HG02852 (cell line): ENCODE data around the gene DEFB116.
"Not testable (repeated sequence)": the region's sequence is repeated elsewhere in the genome, so short reads cannot be mapped to it uniquely, and the experiment has no call there.

Experiments
- ATAC-seq: cut with Tn5 transposase; IDR thresholded peaks from one replicate; pipeline ENCODE4 v1.9.1; 2021; ENCODE audit warnings: mild to moderate bottlenecking, moderate library complexity; ENCODE audit not compliant: unreplicated experiment

The DEFB116 gene, protein sequence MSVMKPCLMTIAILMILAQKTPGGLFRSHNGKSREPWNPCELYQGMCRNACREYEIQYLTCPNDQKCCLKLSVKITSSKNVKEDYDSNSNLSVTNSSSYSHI

DNA sequence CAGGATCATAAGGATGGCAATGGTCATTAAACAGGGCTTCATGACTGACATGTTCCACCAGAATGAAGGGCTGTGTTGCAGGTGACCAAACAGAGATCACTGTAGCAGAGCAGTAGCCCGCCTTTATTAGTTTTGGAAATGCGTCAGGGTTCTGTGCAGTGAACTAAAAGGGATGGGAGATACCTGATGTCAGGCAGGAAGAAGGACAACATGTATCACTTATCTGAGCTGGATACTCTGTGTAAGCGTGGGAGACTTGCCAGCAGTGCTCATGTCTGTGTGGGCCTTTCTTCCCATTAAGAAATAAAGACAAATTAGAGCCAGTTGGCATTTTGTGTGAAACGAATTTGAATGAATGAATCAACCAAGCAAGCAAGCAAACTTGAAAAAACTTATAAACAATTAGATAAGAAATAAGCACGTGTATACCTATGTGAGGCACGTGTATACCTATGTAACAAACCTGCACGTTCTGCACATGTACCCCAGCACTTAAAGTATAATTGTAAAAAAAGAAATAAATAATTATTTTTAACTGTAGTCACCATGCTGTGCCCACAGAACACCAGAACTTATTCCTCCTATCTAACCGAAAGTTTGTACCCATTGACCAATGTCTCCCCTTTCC, at the start of gene DEFB116:
Gene DEFB116, minus strand, starts transcription at position 51 of the 628 bp plus-strand sequence. Its CDS starts 0 bp downstream, at position 51.
- no peak for ATAC-seq

DNA sequence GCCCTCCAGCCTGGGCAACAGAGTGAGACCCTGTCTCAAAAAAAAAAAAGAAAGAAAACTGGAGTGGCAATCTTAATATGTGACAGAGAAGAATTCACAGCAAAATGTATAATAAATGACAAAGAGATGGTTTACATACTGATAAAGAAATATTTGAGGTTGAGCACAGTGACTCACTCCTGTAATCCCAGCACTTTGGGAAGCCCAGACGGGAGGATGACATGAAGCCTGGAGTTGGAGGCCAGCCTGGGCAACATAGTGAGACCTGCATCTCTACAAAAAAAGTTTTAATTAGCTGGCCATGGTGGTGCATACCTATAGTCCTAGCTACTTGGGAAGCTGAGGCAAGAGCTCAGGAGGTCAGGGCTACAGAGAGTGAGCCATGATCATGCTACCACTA, 47.6 kb upstream of the DEFB116 start:
- ATAC-seq: no peak

DNA sequence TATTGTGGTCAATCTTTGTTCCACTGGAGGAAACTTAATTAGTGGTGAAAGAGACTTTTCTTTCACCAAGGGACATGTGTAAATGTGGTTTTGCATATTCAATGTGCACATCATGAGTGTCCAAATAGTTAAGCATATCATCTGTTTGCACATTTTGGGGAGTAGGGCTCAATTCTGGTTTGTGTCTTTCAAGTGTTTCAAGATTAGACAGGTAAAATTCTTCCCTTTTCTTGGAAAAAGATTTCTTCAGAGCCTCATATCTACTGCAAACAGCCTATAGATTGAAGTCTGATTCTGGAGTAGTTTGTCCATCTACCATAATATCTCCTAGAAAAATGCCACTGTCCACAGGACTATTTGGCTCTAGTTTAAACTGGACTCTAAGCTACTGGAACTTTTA, 33.1 kb upstream of the DEFB116 start:
- ATAC-seq: no peak

DNA sequence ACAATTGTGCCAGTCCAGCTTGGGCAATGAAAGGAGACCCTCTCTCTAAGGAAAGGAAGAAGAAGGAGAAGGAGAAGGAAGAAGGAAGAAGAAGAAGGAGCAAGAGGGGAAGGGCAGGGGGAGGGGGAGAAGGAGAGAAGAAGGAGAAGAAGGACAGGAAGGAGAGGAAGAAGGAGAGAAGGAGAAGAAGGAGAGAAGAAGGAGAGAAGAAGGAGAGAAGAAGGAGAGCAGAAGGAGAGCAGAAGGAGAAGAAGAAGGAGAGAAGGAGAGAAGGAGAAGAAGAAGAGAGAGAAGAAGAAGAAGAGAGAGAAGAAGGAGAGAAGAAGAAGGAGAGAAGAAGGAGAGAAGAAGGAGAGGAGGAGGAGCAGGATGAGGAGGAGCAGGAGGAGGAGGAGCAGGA, 22.5 kb upstream of the DEFB116 start:
- ATAC-seq: no peak

DNA sequence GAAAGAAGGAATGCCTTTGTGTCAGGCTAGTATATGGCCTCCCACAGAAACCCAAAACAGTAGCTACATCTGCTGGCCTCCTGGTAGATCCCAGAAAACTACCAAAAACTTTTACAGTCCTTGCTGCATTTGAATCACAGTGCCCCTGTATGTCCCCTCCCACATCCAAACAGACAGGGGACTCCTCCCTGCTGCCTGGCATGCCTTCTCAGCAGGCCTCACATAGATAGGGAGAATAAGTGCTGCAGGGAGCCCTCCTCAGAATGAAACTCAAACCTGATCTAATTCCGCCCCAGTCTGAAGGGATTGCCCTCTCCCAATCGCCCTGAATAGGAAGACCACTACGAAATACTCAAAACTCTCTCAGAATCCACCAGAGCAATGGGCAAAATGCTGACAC, 14.1 kb upstream of the DEFB116 start:
- ATAC-seq: no peak

DNA sequence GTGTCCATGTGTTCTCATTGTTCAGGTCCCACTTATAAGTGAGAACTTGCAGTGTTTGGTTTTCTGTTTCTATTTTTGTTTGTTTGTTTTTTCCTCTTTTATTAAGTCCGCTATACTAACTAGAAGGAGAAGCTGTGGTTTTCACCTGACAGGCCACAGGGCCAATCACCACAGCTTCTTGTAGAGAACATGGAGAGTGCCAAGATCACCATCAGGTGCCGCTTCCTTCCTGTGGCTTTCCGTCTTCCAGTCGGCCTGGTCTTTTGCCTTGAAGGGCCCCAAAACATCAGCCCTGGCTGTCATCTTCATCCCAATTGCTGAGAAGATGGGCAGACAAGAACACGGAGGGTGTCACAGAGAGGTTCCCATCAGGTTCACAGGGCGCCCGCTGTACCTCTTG, 23.4 kb downstream of the DEFB116 start:
- ATAC-seq: not testable (repeated sequence)

DNA sequence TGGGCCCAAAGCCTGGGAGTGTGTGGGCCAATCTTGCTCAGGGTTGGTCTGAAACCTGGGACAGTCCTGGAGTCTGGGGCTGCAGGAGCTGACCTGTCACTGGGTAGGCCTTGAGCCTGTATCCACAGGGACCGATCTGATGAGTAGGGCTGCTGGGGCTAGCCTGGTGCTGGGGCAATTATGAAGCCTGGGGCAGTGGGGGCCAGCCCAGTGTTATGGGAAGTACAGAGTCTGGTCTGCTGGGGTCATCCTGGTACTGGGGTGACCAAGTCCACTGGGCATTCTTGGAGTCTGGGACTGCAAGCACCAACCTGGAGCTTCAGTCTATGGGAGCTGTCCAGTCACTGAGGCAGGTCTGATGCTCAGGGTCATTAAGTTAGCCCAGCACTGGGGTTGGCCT, 30.2 kb downstream of the DEFB116 start:
- ATAC-seq: no peak

DNA sequence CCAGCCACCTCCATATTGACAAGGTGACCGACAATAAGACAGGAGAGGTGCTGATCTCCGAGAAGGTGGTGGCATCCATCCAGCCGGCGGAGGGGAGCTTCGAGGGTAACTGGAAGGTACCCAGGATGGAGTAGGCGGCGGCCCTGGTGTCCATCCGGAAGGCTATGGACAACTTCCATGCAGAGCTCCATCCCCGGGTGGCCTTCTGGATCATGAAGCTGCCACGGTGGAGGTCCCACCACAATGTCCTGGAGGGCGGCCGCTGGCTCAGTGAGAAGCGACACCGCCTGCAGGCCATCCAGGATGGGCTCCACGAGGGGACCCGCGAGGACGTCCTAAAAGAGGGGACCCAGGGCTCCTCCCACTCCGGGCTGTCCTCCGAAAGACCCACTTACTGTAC, 33.9 kb downstream of the DEFB116 start:
- no peak for ATAC-seq

DNA sequence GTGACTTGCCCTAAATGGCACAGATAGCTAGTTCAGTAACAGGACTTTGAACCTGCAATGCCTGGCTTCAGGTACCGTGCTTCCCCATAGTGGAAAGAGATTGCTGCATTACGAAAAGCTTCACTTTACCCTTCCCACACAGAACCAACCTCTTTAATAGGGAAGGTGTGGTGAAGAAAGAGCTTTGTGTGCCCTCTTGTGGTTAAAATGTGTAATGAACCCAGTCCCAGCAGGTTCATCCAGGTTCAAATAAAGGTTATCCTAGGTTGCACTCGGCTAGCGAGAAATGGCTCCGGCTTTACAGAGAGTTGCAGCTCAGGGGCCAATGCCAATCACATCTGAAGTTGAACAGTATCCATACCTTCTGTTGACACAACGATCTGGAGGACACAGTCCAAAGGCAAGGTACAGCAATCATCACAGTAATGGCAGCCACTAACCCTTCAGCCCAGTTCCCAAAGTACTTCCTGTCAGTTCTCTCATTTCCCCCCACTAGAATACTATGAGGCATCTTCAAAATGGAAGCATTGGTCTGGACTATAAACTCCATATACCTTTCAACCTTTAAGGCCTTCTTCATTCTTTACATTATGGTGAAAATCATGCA, 48.0 kb downstream of the DEFB116 start:
- ATAC-seq: no peak

DNA sequence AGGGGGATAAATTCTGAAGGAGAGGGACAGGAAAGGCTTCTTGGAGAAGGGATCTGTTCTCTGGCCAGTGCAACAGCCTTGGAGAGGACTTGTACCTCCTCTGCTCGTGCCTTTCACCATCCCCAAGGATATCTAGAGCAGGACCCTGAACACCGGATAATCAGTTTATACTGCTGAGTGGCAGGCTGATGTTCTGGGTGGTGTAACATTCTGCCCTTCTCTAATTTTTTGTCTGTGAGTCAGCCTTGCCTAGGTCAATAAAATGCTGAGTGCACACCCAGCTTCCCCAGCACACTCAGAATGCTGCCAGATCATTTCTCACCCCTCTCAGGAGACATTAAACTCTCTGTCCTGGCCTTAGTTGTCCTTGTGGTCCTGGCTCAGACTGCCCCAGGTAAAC, 51.0 kb downstream of the DEFB116 start, which contains the start of gene DEFB115:
Gene DEFB115, plus strand, starts transcription at position 301 of the 400 bp plus-strand sequence. Its CDS starts 0 bp downstream, at position 301.
- ATAC-seq: no peak

DNA sequence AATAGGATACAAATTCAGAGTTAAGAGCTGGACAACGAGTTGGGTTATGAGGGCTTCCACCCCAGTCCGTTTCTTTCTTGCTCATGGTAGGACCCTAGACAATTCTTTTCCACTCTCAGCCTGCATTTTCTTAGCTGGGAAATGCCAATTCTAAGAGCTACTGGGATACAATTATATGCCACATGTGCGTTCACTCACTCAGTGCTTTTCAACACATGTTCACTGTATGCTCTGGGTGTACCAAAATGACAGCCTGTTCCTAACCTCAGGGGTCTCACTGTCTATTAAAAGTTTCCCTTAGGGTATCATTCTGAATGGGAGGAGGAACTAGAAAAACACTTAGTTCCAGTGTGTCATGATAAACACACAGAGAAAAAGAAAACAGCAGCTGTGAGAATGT, 51.4 kb downstream of the DEFB116 start:
- no peak for ATAC-seq
